SH-SY5Y (cell line): ENCODE measurements around the gene ARPC2.

Experiments used
- GATA2 ChIP-seq: IDR thresholded peaks from 2 replicates; pipeline ENCODE4 v1.6.1; 2011; ENCODE audit warnings: mild to moderate bottlenecking, low read depth, low read length
- GATA3 ChIP-seq: IDR thresholded peaks from 2 replicates; pipeline ENCODE4 v1.6.1; 2011; ENCODE audit warnings: low read depth, mild to moderate bottlenecking, low read length, moderate library complexity

GRCh38 chr2:218180467-218181114, 36.4 kb upstream of the ARPC2 start:
- TF ChIP-seq GATA3 (no peak), GATA2 (no peak)
